ENCODE measurements around the gene FBLN1. TPM values are rescaled to one million over a fixed set of nuclear protein-coding genes. Genes with fewer than 3 reads are reported as not detected.
"Not testable (repeated sequence)": the region's sequence is repeated elsewhere in the genome, so short reads cannot be mapped to it uniquely, and the experiment has no call there.

FBLN1 gene
- total and polyA plus RNA-seq, 11 donors: 22.4 to 239 (median 44.7) TPM

- H3K27me3 ChIP-seq: peaks cover 0 to 6% (median 0%) of the 10 kb centered on the region in 9 donors
- peaks cover 0 to 42% (median 0%) of the 10 kb centered on the region in 9 donors for H3K36me3 ChIP-seq
- 72 to 82% (median 76%) methylated on average over 17 of the region's 17 CpGs for WGBS, 4 donors
- no peak overlapping the region for H3K27ac ChIP-seq
- intact Hi-C loops (cut with DNase I): loop anchor here in 1 of 10 donors (10.0 kb wide), 1 partner anchor 277 kb away; no protein-coding TSS in a partner anchor
- no peak for TF ChIP-seq POLR2A (IDR thresholded peaks at IDR 0.05)
- TF ChIP-seq CTCF (IDR thresholded peaks at IDR 0.05): no peak
- H3K4me1 ChIP-seq: peaks cover 0 to 13% (median 0%) of the 10 kb centered on the region in 12 donors
- ATAC-seq (no peak), DNase-seq (no peak)
- no peak overlapping the region for H3K4me3 ChIP-seq
- no peaks in the 10 kb centered on the region for H3K9me3 ChIP-seq
These were observed 85.2 kb downstream of the FBLN1 start for GRCh38 chr22:45587638-45588505.

GRCh38 chr22:45589556-45589955, 86.9 kb downstream of the FBLN1 start:
- no peak for TF ChIP-seq CTCF (IDR thresholded peaks at IDR 0.05)
- TF ChIP-seq POLR2A (IDR thresholded peaks at IDR 0.05): no peak
- WGBS, 4 donors: 88 to 90% (median 89%) methylated on average over 8 of the region's 8 CpGs
- no peak for DNase-seq
- Histone ChIP-seq H3K9me3 (no peaks in the 10 kb centered on the region), H3K4me1 (peaks cover 0 to 1% (median 0%) of the 10 kb centered on the region in 12 donors), H3K27me3 (peaks cover 0 to 6% (median 0%) of the 10 kb centered on the region in 9 donors), H3K4me3 (no peak overlapping the region), H3K36me3 (peaks cover 0 to 47% (median 0%) of the 10 kb centered on the region in 9 donors), H3K27ac (no peak overlapping the region)
- no peak for ATAC-seq
- intact Hi-C loops (cut with DNase I): loop anchor here in 1 of 10 donors (10.0 kb wide), 1 partner anchor 275 kb away; no protein-coding TSS in a partner anchor

DNA sequence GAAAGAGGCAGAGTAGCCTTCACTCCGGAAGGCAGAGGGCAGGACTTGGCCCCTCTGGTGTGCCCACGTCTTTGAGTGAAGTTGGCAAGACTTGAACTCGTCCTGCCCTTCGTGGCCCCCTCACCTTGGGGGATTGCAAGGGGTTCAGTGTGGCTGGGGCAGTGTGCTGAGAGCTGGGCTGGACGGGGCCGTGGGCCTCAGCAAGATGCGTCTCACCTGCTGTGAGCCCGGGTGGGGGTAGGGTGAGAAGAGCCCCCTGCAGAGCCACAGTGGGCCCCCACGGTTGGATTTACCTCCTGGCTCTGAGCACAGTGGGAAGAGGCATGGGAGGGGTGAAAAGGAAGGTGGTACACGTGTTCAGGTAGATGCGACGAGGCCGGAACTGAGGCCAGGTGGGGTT, 87.6 kb downstream of the FBLN1 start:
- ATAC-seq (no peak), DNase-seq (no peak)
- Histone ChIP-seq H3K4me3 (no peak overlapping the region), H3K27ac (no peak overlapping the region), H3K9me3 (no peaks in the 10 kb centered on the region), H3K27me3 (peaks cover 0 to 6% (median 0%) of the 10 kb centered on the region in 9 donors), H3K36me3 (peaks cover 0 to 42% (median 0%) of the 10 kb centered on the region in 9 donors), H3K4me1 (no peaks in the 10 kb centered on the region)
- intact Hi-C loops (cut with DNase I): loop anchor here in 1 of 10 donors (10.0 kb wide), 1 partner anchor 525 kb away; no protein-coding TSS in a partner anchor
- TF ChIP-seq POLR2A (IDR thresholded peaks at IDR 0.05) (no peak), CTCF (IDR thresholded peaks at IDR 0.05) (no peak)
- WGBS, 4 donors: 83 to 91% (median 87%) methylated on average over 11 to 13 of the region's 13 CpGs

- peak in 1 of 5 donors; percentile 6 for DNase-seq
- H3K9me3 ChIP-seq, H3K27ac ChIP-seq, H3K27me3 ChIP-seq, ATAC-seq, H3K4me3 ChIP-seq, H3K4me1 ChIP-seq: not testable (repeated sequence)
- intact Hi-C loops (cut with DNase I): loop anchor here in 1 of 10 donors (10.0 kb wide), 1 partner anchor 523 kb away; no protein-coding TSS in a partner anchor
- peaks cover 0 to 36% (median 0%) of the 10 kb centered on the region in 9 donors for H3K36me3 ChIP-seq
- 91 to 97% (median 94%) methylated on average over 25 to 26 of the region's 26 CpGs for WGBS, 4 donors
These were observed 89.0 kb downstream of the FBLN1 start for GRCh38 chr22:45591633-45592213.
